ENCODE measurements around the gene DMTF1.
"Not testable (repeated sequence)": the region's sequence is repeated elsewhere in the genome, so short reads cannot be mapped to it uniquely, and the experiment has no call there.

DMTF1 gene

GRCh38 chr7:87226495-87226894 is 74.2 kb downstream of the DMTF1 start:
- no peak for DNase-seq

GRCh38 chr7:87231258-87231657 is 79.0 kb downstream of the DMTF1 start:
- no peak for DNase-seq

GRCh38 chr7:87231711-87232110 is 79.5 kb downstream of the DMTF1 start:
- DNase-seq, result no peak

- DNase-seq, result peak; percentile 64
These were observed 82.7 kb downstream of the DMTF1 start for GRCh38 chr7:87234949-87235348.

GRCh38 chr7:87238464-87239051 is 86.3 kb downstream of the DMTF1 start:
- not testable (repeated sequence) for DNase-seq

GRCh38 chr7:87245671-87246070 is 93.4 kb downstream of the DMTF1 start:
- not testable (repeated sequence) for DNase-seq

All from fibroblast of skin of right biceps (primary cell).